ENCODE data around the gene SERPINA9.

SERPINA9 gene

DNA sequence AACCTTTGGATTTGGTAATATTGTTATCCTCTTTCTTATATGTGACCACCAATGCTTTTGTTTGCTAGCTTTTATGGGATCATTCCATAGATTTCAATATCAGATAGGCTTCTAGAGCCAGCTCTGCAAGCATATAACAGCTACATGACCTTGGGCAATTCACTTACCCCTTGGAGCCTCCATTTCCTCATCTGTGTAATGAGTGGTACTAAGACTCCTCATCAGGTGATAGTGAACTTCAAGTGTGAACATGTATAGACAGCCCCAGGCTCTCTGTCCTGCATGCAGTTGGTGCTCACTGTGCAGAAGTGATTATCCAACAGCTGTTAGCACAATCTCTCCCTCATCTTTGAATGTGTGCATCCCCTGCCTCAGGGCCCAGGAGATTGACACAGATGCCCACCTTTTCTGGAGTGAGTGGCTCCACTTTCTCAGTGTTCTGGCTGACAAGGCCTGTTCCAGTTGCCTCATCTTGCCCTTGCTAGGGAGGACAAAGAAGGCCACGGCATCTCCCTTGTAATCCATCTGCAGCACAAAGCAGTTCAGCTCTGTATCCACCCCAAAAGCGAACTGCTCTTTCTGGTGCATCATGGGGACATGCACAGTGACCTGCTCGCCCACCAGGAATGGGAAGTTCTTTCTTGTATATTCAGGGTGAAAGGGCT lies 9.2 kb downstream of the SERPINA9 start:
- Histone ChIP-seq H3K9me3 (ENCODE audit: insufficient read depth, low read length) (no peaks in the 10 kb centered on the region), H2AFZ (ENCODE audit: low read depth, low read length) (no peak overlapping the region), H4K20me1 (ENCODE audit: insufficient read depth, low read length) (no peaks in the 10 kb centered on the region), H3K4me2 (ENCODE audit: low read length) (no peak overlapping the region), H3K36me3 (replicated peaks; ENCODE audit: low read depth, low read length) (no peaks in the 10 kb centered on the region), H3K4me3 (ENCODE audit: low read length) (no peak overlapping the region), H3K27me3 (ENCODE audit: low read depth, low read length) (no peaks in the 10 kb centered on the region), H3K27ac (ENCODE audit: low read length) (no peak overlapping the region), H3K4me1 (ENCODE audit: low read length) (peaks cover 17% of the 10 kb centered on the region), H3K79me2 (ENCODE audit: low read length) (no peaks in the 10 kb centered on the region), H3K9ac (ENCODE audit: low read length) (no peak overlapping the region)
- no peak for TF ChIP-seq CTCF (IDR thresholded peaks at IDR 0.05; ENCODE audit: low read depth, low read length)
- no peak for TF ChIP-seq EZH2phosphoT487 (IDR thresholded peaks at IDR 0.05; ENCODE audit: low read depth)

DNA sequence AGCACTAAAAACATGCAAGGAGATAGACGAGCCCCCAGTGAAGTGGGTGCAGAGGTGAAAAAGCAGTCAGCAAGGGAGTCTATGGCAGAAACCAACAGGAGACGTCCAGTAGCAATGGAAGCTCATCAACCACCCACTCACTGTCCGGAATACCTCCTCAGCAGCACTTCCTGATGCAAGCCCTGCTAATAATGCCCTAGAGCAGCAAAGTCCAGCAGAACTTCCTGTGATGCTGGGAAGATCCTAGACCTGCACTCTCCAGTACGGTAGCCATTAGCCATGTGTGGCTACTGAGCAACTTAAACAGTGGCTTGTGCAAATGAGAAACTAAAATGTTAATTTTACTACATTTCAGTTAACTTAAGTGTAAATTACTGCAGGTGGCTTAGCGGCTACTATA lies 11.0 kb downstream of the SERPINA9 start:
- TF ChIP-seq CTCF (IDR thresholded peaks at IDR 0.05; ENCODE audit: low read depth, low read length) (no peak), EZH2phosphoT487 (IDR thresholded peaks at IDR 0.05; ENCODE audit: low read depth) (no peak)
- H3K9me3 ChIP-seq (ENCODE audit: insufficient read depth, low read length), result no peaks in the 10 kb centered on the region
- H3K36me3 ChIP-seq (replicated peaks; ENCODE audit: low read depth, low read length), result no peaks in the 10 kb centered on the region
- no peaks in the 10 kb centered on the region for H3K79me2 ChIP-seq (ENCODE audit: low read length)
- no peaks in the 10 kb centered on the region for H4K20me1 ChIP-seq (ENCODE audit: insufficient read depth, low read length)
- H3K4me3 ChIP-seq (ENCODE audit: low read length), result no peak overlapping the region
- no peaks in the 10 kb centered on the region for H3K27me3 ChIP-seq (ENCODE audit: low read depth, low read length)
- no peak overlapping the region for H3K27ac ChIP-seq (ENCODE audit: low read length)
- H3K4me1 ChIP-seq (ENCODE audit: low read length), result peaks cover 16% of the 10 kb centered on the region
- no peak overlapping the region for H3K4me2 ChIP-seq (ENCODE audit: low read length)
- no peak overlapping the region for H3K9ac ChIP-seq (ENCODE audit: low read length)
- no peak overlapping the region for H2AFZ ChIP-seq (ENCODE audit: low read depth, low read length)

- no peaks in the 10 kb centered on the region for H3K36me3 ChIP-seq (replicated peaks; ENCODE audit: low read depth, low read length)
- no peak overlapping the region for H3K4me3 ChIP-seq (ENCODE audit: low read length)
- TF ChIP-seq CTCF (IDR thresholded peaks at IDR 0.05; ENCODE audit: low read depth, low read length) (no peak), EZH2phosphoT487 (IDR thresholded peaks at IDR 0.05; ENCODE audit: low read depth) (no peak)
- H4K20me1 ChIP-seq (ENCODE audit: insufficient read depth, low read length), result no peaks in the 10 kb centered on the region
- H3K9me3 ChIP-seq (ENCODE audit: insufficient read depth, low read length), result no peaks in the 10 kb centered on the region
- H3K27me3 ChIP-seq (ENCODE audit: low read depth, low read length), result no peaks in the 10 kb centered on the region
- no peak overlapping the region for H3K9ac ChIP-seq (ENCODE audit: low read length)
- H3K4me2 ChIP-seq (ENCODE audit: low read length), result no peak overlapping the region
- H3K4me1 ChIP-seq (ENCODE audit: low read length), result peaks cover 16% of the 10 kb centered on the region
- H3K79me2 ChIP-seq (ENCODE audit: low read length), result no peaks in the 10 kb centered on the region
- H3K27ac ChIP-seq (ENCODE audit: low read length), result no peak overlapping the region
- H2AFZ ChIP-seq (ENCODE audit: low read depth, low read length), result no peak overlapping the region
These were observed 11.7 kb downstream of the SERPINA9 start for GRCh38 chr14:94464290-94464689.

- H3K79me2 ChIP-seq (ENCODE audit: low read length), result no peaks in the 10 kb centered on the region
- H3K4me2 ChIP-seq (ENCODE audit: low read length), result no peak overlapping the region
- no peak overlapping the region for H2AFZ ChIP-seq (ENCODE audit: low read depth, low read length)
- no peak overlapping the region for H3K27ac ChIP-seq (ENCODE audit: low read length)
- TF ChIP-seq EZH2phosphoT487 (IDR thresholded peaks at IDR 0.05; ENCODE audit: low read depth) (no peak), CTCF (IDR thresholded peaks at IDR 0.05; ENCODE audit: low read depth, low read length) (no peak)
- H3K4me3 ChIP-seq (ENCODE audit: low read length), result no peak overlapping the region
- H3K27me3 ChIP-seq (ENCODE audit: low read depth, low read length), result no peaks in the 10 kb centered on the region
- H3K9me3 ChIP-seq (ENCODE audit: insufficient read depth, low read length), result no peaks in the 10 kb centered on the region
- peaks cover 16% of the 10 kb centered on the region for H3K4me1 ChIP-seq (ENCODE audit: low read length)
- H3K9ac ChIP-seq (ENCODE audit: low read length), result no peak overlapping the region
- H4K20me1 ChIP-seq (ENCODE audit: insufficient read depth, low read length), result no peaks in the 10 kb centered on the region
- H3K36me3 ChIP-seq (replicated peaks; ENCODE audit: low read depth, low read length), result no peaks in the 10 kb centered on the region
These were observed 13.0 kb downstream of the SERPINA9 start for GRCh38 chr14:94462763-94463572.

Measured in OCI-LY3 (cell line).